ENCODE data around the gene GDPGP1. TPM values are rescaled to one million over a fixed set of nuclear protein-coding genes. Genes with fewer than 3 reads are reported as not detected.

GDPGP1 gene
- polyA plus RNA-seq, 5 donors, result 1.7 to 4.6 (median 4.3) TPM

DNA sequence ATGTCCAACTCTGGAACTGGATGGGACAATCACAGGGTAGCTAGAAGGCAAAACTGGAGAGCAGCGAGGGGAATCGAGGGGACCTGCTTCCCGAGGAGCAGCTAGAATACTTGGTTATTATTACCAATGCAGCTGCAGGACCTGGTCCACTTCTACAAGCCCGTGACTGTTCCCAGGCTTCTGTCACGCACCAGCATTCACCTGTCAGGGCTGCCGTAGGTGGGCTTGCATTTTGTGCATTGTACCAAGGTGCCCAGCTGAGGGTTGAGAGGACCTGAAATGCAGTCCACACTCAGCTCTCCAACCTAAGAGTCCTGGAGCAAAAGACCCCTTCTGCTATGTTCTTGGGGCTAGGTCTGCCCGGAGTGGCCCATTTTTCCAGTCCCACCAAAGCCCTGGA lies 30.5 kb upstream of the GDPGP1 start:
- no peak for DNase-seq

DNA sequence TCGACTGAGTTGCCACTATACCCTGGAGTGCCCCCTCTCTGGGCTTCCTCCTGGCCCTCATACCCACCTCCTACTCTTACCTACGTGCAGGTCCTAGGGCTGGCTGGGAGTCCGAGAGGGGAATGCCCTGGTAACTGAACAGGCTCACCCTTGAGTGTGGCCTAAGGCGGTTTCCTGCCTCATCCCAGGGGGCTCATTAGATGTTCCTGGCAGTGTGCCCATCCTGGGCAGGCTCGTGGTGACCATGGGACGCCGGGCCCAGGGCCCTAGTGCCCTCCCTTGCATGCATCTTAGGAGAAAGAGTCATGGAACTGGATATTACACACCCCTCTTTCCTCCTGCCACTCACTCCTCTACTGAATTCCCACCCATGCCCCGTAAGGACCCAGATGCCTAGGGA lies 30.1 kb upstream of the GDPGP1 start:
- no peak for DNase-seq

GRCh38 chr15:90205050-90205848 lies 28.8 kb upstream of the GDPGP1 start:
- no peak for DNase-seq

- no peak for DNase-seq
These were observed 28.1 kb upstream of the GDPGP1 start for GRCh38 chr15:90205886-90206285.

DNA sequence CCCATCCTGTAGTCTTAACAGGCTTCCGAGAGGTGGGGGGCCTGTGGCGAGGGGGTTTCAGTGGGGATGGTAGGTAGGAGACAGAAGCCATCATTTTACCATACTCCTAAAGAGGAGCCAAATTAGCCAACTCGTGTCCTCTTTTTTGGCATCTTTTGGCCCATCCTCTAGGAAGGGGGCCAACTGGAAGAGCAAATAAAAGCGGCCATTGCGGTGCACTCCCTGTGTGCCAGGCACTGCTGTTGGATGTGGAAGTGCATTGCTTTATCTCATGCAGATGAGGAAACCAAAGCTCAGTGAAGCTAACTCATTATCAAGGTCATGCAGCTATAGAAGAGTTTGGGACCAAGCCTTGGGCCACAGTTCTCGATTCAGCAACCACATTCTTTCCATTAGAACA lies 26.8 kb upstream of the GDPGP1 start:
- no peak for DNase-seq

DNA sequence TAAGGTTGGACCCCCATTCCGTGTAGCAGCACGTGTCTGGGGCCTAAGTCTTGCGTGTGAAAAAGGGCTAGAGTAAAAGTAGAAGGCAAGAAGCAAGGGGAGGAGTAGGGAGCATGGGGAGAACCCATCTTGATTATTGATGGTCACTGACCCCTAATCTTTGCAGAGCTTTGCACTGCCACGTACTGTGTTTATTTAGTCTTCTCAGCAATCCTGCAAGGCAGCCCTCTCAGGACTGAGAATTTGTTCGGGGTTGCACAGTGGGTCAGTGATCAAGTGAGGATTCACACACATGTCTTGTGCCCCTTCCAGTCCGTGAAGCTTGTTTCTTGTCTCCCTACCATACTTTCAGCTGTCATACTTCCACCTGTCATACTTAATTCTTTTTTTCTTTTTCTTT lies 25.7 kb upstream of the GDPGP1 start:
- no peak for DNase-seq

- DNase-seq, result no peak
These were observed 24.4 kb upstream of the GDPGP1 start for GRCh38 chr15:90209591-90209990.

DNA sequence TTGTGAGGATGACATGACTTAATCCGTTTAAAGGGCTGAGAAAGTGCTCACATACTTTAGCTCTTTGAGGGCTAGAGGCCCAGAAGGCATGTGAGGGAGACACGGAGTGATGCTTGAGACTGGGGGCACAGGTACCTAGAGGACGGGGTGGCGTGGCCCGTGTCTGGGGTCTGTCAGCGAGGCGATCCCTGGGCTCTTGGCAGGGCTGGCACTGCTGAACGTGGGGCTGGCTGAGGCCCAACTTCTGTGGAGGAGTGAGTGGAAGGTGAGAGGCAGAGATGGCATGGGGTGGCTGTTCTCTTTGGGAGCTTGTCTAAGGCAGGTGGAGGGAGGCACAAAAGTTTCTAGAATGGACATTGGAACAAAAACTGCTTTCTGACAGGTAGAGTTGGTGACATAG lies 23.4 kb upstream of the GDPGP1 start:
- no peak for DNase-seq

GRCh38 chr15:90211009-90211408 lies 23.0 kb upstream of the GDPGP1 start:
- DNase-seq, result no peak

GRCh38 chr15:90211440-90212143 lies 22.4 kb upstream of the GDPGP1 start:
- DNase-seq, result no peak

DNA sequence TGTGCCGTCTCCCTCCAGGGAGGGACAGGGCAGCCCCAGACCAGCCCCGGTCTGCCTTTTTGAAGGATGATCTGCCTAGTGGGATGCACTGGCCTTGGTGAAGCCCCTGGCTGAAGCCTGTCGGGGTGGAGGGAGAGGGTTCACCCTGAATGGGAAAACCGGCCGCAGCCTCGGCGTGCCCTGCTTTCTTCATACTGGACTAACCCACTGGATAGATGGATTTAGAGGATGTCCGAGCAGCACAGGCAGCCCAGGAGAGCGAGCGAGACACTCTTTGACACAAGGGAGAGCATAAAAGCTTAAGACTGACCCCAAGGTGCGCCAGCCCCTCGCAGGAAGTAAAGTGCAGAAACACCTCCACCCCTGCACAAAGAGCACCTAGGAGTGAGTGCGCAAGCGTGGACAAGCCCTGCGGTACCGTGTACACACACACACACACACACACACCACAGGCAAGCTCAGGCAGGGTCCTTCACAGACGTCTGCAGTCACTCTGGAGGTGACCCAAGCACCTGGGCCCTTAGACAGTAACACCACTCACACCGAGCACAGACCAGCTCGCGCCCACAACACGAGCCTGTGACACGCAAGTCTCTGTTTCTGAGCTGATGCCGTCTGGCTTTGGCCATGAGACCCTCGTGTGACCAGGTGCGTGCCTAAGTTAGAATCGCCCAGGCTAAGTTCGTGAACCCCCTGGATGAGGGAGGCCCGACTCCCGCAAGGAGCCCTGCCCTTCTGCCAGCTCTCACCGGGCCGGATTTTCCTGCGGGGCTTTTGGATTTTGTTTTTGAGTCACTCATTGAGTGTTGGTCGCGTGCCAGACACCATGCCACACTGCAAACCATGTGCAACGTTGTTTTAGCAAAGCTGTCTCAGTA lies 21.5 kb upstream of the GDPGP1 start:
- DNase-seq, result no peak

- DNase-seq, result peak; percentile 53 to 55
These were observed 20.7 kb upstream of the GDPGP1 start for GRCh38 chr15:90213122-90213817.

GRCh38 chr15:90213818-90214204 lies 20.2 kb upstream of the GDPGP1 start:
- DNase-seq, result no peak

GRCh38 chr15:90214553-90215196 lies 19.3 kb upstream of the GDPGP1 start:
- no peak for DNase-seq

GRCh38 chr15:90217671-90218394 lies 16.2 kb upstream of the GDPGP1 start:
- no peak for DNase-seq

- no peak for DNase-seq
These were observed 14.4 kb upstream of the GDPGP1 start for GRCh38 chr15:90219421-90220141.

- peak; percentile 67 to 70 for DNase-seq
These were observed 12.6 kb upstream of the GDPGP1 start for GRCh38 chr15:90221246-90221900.

- no peak for DNase-seq
These were observed 11.5 kb upstream of the GDPGP1 start for GRCh38 chr15:90222547-90222946.

DNA sequence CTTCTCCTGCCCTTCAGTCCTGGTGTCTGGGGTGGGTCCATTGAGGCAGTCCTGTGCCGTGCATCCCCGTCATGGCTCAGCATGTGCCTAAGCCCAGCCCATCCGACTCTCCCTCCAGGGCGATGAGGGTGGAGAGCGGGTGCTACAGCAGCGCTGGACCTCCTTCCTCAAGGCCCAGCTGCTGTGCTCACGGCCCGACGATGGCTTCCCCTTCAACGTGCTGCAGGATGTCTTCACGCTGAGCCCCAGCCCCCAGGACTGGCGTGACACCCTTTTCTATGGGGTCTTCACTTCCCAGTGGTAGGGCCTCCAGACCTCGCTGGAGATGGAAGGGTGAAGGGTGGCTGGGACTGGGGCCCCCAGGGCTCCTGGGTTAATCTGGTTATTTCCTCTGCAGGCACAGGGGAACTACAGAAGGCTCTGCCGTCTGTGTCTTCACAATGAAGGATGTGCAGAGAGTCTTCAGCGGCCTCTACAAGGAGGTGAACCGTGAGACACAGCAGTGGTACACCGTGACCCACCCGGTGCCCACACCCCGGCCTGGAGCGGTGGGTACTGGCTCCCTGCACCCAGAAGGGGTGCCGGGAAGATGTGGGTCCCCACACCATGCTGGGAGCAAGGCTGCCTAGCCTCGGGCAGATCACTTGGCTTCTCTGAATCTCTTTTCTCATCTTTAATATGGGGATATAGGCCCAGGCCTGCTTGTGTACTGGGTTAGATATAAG lies 10.4 kb upstream of the GDPGP1 start:
- no peak for DNase-seq
